ENCODE results near the gene AGAP1. TPM values are rescaled to one million over a fixed set of nuclear protein-coding genes. Genes with fewer than 3 reads are reported as not detected.
"Not testable (repeated sequence)": the region's sequence is repeated elsewhere in the genome, so short reads cannot be mapped to it uniquely, and the experiment has no call there.

The AGAP1 gene
- total and polyA plus RNA-seq, 2 donors from 2014 or later: 8.1 to 44.5 TPM

GRCh38 chr2:236088368-236089057 lies 594.7 kb downstream of the AGAP1 start:
- intact Hi-C loops (cut with DNase I): no loop called here
- TF ChIP-seq CTCF (IDR thresholded peaks at IDR 0.05; ENCODE audit: borderline replicate concordance, extremely low read depth, insufficient read depth): no peak
- Histone ChIP-seq H3K4me1 (ENCODE audit: control insufficient read depth in 2 of 3, insufficient read depth in 2 of 3, low read depth in 1 of 3, low read length in 3 of 3) (no peaks in the 10 kb centered on the region), H3K4me3 (ENCODE audit: low read length in 3 of 3) (no peak overlapping the region), H3K9ac (ENCODE audit: low read length in 3 of 3) (no peak overlapping the region), H3K9me3 (ENCODE audit: control insufficient read depth in 2 of 3, insufficient read depth in 1 of 3, low read length in 3 of 3) (no peaks in the 10 kb centered on the region), H3K27ac (ENCODE audit: low read depth in 2 of 2, low read length in 2 of 2) (no peak overlapping the region), H3K36me3 (ENCODE audit: control insufficient read depth in 2 of 3, insufficient read depth in 3 of 3, low read length in 3 of 3) (no peaks in the 10 kb centered on the region), H3K27me3 (ENCODE audit: control insufficient read depth, insufficient read depth, low read length) (no peaks in the 10 kb centered on the region)
- FAIRE-seq: no peak
- no peak for DNase-seq

- intact Hi-C loops (cut with DNase I): no loop called here
Observed at GRCh38 chr2:236089271-236090026, 595.6 kb downstream of the AGAP1 start.

GRCh38 chr2:236090027-236090382 lies 596.2 kb downstream of the AGAP1 start:
- H3K4me1 ChIP-seq (ENCODE audit: control insufficient read depth in 2 of 3, insufficient read depth in 2 of 3, low read depth in 1 of 3, low read length in 3 of 3): no peaks in the 10 kb centered on the region
- no peak for FAIRE-seq
- H3K9me3 ChIP-seq (ENCODE audit: control insufficient read depth in 2 of 3, insufficient read depth in 1 of 3, low read length in 3 of 3): no peaks in the 10 kb centered on the region
- DNase-seq: peak in 1 of 5 donors; percentile 29
- intact Hi-C loops (cut with DNase I): no loop called here
- no peak for TF ChIP-seq CTCF (IDR thresholded peaks at IDR 0.05; ENCODE audit: borderline replicate concordance, extremely low read depth, insufficient read depth)
- H3K27me3 ChIP-seq (ENCODE audit: control insufficient read depth, insufficient read depth, low read length): no peaks in the 10 kb centered on the region
- no peak overlapping the region for H3K27ac ChIP-seq (ENCODE audit: low read depth in 2 of 2, low read length in 2 of 2)
- no peak overlapping the region for H3K9ac ChIP-seq (ENCODE audit: low read length in 3 of 3)
- no peaks in the 10 kb centered on the region for H3K36me3 ChIP-seq (ENCODE audit: control insufficient read depth in 2 of 3, insufficient read depth in 3 of 3, low read length in 3 of 3)
- H3K4me3 ChIP-seq (ENCODE audit: low read length in 3 of 3): no peak overlapping the region

More at GRCh38 chr2:236089271-236090026, 595.6 kb downstream of the AGAP1 start:
- no peaks in the 10 kb centered on the region for H3K9me3 ChIP-seq (ENCODE audit: control insufficient read depth in 2 of 3, insufficient read depth in 1 of 3, low read length in 3 of 3)
- no peak overlapping the region for H3K9ac ChIP-seq (ENCODE audit: low read length in 3 of 3)
- DNase-seq (peak in 1 of 5 donors; percentile 28), FAIRE-seq (no peak)
- no peak overlapping the region for H3K4me3 ChIP-seq (ENCODE audit: low read length in 3 of 3)
- no peak overlapping the region for H3K27ac ChIP-seq (ENCODE audit: low read depth in 2 of 2, low read length in 2 of 2)
- no peaks in the 10 kb centered on the region for H3K4me1 ChIP-seq (ENCODE audit: control insufficient read depth in 2 of 3, insufficient read depth in 2 of 3, low read depth in 1 of 3, low read length in 3 of 3)
- no peaks in the 10 kb centered on the region for H3K27me3 ChIP-seq (ENCODE audit: control insufficient read depth, insufficient read depth, low read length)
- no peak for TF ChIP-seq CTCF (IDR thresholded peaks at IDR 0.05; ENCODE audit: borderline replicate concordance, extremely low read depth, insufficient read depth)
- H3K36me3 ChIP-seq (ENCODE audit: control insufficient read depth in 2 of 3, insufficient read depth in 3 of 3, low read length in 3 of 3): no peaks in the 10 kb centered on the region

GRCh38 chr2:236090826-236091225 lies 597.0 kb downstream of the AGAP1 start:
- H3K27ac ChIP-seq (ENCODE audit: low read depth in 2 of 2, low read length in 2 of 2); FAIRE-seq; H3K9ac ChIP-seq (ENCODE audit: low read length in 3 of 3); intact Hi-C loops (cut with DNase I); H3K4me1 ChIP-seq (ENCODE audit: control insufficient read depth in 2 of 3, insufficient read depth in 2 of 3, low read depth in 1 of 3, low read length in 3 of 3); H3K4me3 ChIP-seq (ENCODE audit: low read length in 3 of 3); H3K9me3 ChIP-seq (ENCODE audit: control insufficient read depth in 2 of 3, insufficient read depth in 1 of 3, low read length in 3 of 3); H3K36me3 ChIP-seq (ENCODE audit: control insufficient read depth in 2 of 3, insufficient read depth in 3 of 3, low read length in 3 of 3); H3K27me3 ChIP-seq (ENCODE audit: control insufficient read depth, insufficient read depth, low read length): not testable (repeated sequence)
- DNase-seq: peak in 1 of 5 donors; percentile 53

Data from kidney (tissue), 14 donors.